Activated T-cell treated with anti-CD3 and anti-CD28 coated beads for 4 hours (primary cell): ENCODE measurements around the gene CCDC9B.

ENCODE experiments used
- DNase-seq: peaks from one replicate; pipeline ENCODE4 v3.0.0-alpha.2; 2020

Gene CCDC9B

GRCh38 chr15:40340740-40341400 is at the start of gene CCDC9B:
Gene CCDC9B, minus strand, starts transcription at chr15:40340939. Its CDS starts 120 bp downstream, at chr15:40340819.
- no peak for DNase-seq

- DNase-seq: no peak
These were observed 49.3 kb upstream of the CCDC9B start for GRCh38 chr15:40389824-40390595.

- DNase-seq: no peak
These were observed 48.4 kb upstream of the CCDC9B start for GRCh38 chr15:40388941-40389823.

DNA sequence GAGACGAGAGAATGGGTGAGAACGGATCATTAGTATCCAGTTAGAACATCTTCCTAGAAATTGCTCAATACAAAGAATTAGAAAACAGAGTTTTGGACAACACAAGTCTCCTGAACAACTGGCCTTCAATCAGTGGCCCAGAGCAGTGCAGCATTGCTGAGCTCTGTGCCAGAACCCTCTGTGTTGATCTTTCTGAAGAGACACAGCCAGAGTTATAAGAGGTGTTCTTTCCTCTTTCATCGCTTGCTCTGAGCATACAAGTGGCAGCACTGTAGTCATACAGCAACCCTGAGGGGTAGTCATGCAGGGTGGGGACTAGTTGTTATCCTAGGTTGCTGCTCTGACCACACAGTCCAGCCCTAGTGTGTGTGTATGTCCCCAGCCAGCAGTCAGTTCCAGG is 45.7 kb upstream of the CCDC9B start:
- no peak for DNase-seq

DNA sequence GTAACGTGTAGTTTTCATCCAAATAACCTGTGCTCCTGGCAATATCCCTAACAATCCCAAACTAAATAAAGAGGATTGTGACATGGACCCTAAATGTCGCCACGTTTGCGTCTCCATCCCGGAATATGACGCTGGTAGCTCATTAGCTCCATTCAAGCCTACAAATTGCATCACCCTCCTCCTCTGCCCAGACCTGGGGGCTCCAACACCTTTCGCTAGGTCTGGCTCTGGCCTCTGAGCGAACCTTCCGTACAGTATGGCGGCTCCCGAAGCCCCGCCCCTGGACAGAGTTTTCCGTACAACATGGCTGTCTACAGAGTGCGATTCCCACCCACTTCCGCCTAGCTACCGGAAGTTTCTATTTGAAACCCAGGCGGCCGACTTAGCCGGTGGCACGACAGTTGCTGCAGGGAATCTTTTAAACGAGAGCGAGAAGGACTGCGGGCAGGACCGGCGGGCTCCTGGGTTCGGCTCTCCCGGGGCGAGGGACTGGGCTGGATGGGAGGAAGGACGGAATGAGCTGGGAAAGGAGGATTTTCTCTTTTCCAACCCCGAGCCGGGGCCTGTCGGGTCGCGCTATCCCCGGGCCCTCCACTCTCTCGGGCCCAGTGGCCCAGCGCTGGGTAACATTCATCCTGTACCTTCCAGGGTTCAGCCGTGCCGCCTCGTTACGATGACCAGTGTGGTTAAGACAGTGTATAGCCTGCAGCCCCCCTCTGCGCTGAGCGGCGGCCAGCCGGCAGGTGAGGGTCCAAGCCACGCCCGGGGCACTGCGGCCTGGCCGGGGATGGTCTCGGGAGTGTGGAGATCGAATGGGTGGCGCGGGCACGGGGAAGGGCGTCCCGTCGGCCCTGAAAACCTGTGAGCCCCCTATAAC is 42.1 kb upstream of the CCDC9B start, which contains the start of gene KNSTRN:
Gene KNSTRN, plus strand, starts transcription at position 142 of the 877 bp plus-strand sequence. Its CDS starts 115 bp downstream, at position 257.
- DNase-seq: peak; percentile 91

DNA sequence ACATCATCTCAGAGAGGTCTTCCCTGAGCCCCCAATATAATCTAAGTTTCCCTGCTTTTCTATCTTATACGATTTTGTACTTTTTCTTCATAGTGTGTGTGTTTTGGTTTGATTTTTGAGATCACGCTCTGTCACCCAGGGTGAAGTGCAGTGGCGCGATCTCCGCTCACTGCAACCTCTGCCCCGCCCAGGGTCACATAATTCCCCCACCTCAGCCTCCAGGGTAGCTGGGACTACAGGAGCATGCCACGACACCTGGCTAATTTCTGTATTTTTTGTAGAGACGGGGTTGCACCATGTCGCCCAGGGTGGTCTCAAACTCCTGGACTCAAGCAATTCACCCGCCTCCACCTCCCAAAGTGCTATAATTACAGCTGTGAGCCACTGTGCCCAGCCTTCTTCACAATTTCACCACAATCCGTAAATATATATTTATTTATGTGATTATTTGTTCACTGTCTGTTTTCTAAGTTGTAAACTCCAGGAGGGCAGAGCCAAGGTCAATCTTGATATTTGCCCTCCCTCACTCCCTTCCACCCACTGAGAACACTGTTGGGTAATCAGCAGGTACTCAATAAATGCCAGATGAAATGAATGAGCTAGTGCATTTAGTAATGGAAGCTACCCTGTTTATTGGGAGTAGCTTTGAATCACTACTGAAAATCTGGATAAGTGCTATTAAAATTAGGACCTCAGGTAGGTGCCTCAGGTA is 41.2 kb upstream of the CCDC9B start:
- DNase-seq: no peak

DNA sequence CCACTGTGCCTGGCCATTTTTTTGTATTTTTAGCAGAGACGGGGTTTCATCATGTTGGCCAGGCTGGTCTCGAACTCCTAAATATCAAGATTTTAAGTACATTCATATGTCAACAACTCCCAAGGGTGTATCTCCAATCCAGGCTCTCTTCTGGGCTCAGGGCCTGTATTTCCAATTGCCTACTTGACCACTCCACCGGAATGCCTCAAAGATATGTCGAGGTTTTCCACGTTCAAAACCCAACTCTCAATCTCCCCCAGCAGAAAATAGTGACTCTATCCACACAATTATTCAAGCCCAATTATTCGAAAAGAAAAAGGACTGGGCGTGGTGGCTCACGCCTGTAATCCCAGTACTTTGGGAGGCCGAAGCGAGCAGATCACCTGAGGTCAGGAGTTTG is 39.9 kb upstream of the CCDC9B start:
- no peak for DNase-seq

- no peak for DNase-seq
These were observed 39.1 kb upstream of the CCDC9B start for GRCh38 chr15:40379853-40380252.

GRCh38 chr15:40379374-40379773 is 38.6 kb upstream of the CCDC9B start:
- DNase-seq: no peak

GRCh38 chr15:40377606-40378005 is 36.9 kb upstream of the CCDC9B start:
- no peak for DNase-seq

- DNase-seq: no peak
These were observed 32.2 kb upstream of the CCDC9B start for GRCh38 chr15:40372981-40373380.

DNA sequence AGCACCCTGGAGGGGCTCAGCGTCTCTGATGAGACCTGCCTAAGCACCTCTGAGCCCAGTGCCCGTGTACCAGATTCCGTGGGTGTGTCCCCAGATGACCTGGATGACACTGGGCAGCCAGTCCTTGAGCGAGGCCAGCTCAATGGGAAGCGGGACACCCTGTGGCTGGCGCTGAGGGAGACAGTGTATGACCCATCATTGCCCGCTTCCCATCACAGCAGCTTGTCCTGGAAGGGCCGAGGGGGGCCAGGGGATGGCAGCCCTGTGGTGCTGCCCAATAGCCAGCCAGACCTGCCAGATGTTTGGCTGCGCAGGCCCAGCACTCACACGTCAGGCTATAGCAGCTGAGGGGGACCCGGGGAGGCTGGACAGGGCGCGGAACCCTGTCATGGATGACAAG is 29.2 kb upstream of the CCDC9B start:
- DNase-seq: no peak

DNA sequence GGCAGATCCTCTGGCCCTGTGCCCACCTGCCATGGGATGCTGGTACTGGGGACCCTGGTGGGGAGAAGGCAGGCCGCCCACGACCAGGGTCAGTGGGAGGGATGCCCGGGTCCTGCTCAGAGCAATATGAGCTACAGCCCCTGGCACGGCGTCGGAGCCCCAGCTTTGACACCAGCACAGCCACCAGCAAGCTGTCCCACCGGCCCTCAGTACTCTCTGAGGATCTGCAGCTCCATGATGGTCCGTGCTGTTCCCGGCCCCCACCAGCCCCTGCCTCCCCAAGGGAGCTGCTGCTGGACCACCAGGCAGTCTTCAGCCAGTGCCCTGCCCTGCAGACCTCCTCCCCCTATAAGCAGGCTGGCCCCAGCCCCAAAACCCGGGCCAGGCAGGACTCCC is 28.7 kb upstream of the CCDC9B start:
- no peak for DNase-seq

DNA sequence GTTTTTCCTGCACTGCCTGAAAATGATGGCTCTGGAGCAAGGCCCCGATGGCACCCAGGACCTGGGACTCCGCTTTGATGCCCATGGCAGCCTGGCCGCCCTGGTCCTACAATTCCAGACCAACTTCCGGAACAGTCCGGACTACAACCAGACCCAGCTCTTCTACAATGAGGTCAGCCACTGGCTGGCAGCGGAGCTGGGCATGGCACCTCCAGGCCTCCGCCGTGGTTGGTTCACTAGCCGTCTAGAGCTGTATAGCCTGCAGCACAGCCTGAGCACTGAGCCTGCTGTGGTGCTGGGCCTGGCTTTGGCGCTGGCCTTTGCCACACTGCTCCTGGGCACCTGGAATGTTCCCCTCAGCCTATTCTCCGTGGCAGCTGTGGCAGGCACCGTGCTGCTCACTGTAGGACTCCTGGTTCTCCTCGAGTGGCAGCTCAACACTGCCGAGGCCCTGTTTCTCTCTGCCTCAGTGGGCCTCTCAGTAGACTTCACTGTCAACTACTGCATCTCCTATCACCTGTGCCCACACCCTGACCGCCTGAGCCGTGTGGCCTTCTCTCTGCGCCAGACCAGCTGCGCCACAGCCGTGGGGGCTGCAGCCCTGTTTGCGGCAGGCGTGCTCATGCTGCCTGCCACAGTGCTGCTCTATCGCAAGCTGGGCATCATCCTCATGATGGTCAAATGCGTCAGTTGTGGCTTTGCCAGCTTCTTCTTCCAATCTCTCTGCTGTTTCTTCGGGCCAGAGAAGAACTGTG is 28.2 kb upstream of the CCDC9B start:
- no peak for DNase-seq

DNA sequence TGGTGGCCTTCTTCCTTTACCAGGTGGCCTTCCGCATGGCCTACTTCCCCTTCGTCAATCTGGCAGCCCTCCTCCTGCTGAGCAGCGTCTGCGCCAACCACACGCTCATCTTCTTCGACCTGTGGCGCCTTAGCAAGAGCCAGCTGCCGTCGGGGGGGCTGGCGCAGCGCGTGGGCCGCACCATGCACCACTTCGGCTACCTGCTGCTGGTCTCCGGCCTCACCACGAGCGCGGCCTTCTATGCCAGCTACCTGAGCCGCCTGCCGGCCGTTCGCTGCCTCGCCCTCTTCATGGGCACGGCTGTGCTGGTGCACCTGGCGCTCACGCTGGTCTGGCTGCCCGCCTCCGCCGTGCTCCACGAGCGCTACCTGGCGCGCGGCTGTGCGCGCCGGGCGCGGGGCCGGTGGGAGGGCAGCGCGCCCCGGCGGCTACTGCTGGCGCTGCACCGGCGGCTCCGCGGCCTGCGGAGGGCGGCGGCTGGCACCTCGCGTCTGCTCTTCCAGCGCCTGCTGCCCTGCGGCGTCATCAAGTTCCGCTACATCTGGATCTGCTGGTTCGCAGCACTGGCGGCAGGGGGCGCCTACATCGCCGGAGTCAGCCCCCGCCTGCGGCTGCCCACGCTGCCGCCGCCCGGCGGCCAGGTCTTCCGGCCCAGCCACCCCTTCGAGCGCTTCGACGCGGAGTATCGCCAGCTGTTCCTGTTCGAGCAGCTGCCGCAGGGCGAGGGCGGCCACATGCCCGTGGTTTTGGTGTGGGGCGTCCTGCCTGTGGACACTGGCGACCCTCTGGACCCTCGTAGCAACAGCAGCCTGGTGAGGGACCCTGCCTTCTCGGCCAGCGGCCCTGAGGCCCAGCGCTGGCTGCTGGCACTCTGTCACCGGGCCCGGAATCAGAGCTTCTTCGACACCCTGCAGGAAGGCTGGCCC is 27.2 kb upstream of the CCDC9B start:
- peak; percentile 74 for DNase-seq

DNA sequence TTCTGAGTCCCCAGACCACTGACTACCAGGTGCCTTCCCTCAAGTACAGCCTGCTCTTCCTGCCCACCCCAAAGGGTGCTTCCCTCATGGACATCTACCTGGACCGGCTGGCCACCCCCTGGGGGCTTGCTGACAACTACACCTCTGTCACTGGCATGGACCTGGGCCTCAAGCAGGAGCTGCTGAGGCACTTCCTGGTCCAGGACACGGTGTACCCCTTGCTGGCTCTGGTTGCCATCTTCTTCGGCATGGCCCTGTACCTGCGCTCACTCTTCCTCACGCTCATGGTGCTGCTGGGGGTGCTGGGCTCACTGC is 26.6 kb upstream of the CCDC9B start:
- no peak for DNase-seq

DNA sequence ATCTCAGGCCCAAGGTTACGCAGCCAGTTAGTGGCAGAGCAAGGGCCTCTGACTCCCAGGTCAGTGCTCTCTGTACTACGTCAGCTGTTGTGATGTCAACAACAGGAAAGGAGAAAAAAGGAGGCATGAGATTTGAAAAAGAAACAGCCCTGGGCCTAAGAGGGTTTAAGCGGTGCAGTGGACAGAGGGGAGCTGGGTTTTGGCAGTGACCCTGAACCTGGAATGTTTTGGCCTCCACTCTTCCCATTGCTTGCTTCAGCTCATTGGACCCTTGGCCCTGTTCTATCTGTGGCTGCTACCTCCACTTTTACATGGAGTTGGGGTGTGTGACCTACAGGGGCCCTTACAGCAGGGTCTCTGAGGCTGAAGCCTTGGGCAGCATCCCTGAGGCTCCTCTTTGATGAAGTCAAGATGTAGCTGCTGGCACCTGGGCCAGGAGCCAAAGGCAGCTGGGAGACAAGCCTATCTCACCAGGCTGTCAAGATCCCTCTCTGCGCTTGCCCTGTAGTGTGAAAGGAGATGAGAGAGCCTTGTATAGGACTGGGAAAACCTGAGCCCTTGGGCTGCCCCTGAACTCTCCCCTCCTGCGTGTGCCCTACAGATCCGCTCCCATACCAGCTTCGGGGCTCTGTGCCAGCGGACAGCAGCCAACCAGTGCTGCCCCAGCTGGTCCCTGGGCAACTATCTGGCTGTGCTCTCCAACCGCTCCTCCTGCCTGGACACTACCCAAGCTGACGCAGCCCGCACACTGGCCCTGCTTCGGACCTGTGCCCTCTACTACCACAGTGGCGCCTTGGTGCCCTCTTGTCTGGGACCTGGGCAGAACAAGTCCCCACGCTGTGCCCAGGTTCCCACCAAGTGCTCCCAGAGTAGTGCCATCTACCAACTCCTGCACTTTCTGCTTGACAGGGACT is 26.0 kb upstream of the CCDC9B start:
- no peak for DNase-seq

GRCh38 chr15:40365624-40366456 is 25.1 kb upstream of the CCDC9B start:
- no peak for DNase-seq
